ENCODE results near the gene LILRB2. TPM values are rescaled to one million over a fixed set of nuclear protein-coding genes. Genes with fewer than 3 reads are reported as not detected.

The LILRB2 gene
- total and polyA plus RNA-seq, 9 of the 15 experiments (the other 6 are each of a cell fraction or from before 2014, with no cell fraction given), result not detected

DNA sequence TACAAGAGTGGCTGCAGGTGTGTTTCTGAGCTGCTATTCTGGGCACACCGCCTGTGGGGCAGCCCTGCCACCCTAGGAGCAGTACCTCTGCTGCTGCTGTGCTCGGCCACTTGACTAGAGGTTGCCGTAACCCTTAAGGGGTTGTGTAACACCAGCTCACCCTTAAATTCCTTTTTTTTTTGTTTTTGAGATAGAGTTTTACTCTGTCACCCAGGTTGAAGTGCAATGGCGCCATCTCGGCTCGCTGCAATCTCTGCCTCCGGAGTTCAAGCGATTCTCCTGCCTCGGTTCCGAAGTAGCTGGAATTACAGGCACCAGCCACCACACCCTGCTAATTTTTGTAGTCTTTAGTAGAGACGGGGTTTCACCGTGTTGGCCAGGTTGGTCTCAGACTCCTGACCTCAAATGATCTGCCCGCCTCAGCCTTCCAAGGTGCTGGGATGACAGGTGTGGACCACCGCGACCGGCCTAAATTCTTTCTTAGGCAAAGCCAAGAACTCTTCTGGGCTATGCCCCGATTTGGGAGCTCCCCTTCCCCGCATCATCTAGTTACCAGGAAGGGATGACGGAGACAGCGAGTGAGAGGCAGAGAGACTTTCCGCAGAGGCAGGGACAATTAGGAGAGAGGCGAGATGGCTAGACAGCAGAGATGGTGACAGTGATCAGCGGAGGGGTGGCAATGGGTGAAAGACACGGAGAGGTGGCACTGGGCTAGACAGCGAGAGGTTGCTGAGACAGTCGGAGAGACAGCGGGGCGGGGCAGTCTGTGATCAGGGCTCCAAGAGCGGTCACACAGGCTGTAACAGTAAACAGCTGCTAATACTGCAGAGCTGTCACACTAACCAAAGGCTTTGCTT, 36.4 kb upstream of the LILRB2 start:
- POLR2A ChIA-PET, result no interaction called here
- H3K27ac ChIP-seq (ENCODE audit: extremely low read depth, low read depth, low read length), result no peak overlapping the region
- no peak overlapping the region for H2AFZ ChIP-seq (ENCODE audit: low read depth, low read length)
- no peak for TF ChIP-seq ERF (CRISPR knock-in tag; IDR thresholded peaks at IDR 0.05)
- TF ChIP-seq, protein P1, sequence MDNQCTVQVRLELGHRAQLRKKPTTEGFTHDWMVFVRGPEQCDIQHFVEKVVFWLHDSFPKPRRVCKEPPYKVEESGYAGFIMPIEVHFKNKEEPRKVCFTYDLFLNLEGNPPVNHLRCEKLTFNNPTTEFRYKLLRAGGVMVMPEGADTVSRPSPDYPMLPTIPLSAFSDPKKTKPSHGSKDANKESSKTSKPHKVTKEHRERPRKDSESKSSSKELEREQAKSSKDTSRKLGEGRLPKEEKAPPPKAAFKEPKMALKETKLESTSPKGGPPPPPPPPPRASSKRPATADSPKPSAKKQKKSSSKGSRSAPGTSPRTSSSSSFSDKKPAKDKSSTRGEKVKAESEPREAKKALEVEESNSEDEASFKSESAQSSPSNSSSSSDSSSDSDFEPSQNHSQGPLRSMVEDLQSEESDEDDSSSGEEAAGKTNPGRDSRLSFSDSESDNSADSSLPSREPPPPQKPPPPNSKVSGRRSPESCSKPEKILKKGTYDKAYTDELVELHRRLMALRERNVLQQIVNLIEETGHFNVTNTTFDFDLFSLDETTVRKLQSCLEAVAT (IDR thresholded peaks at IDR 0.05), result no peak
- no peak for TF ChIP-seq TFAM (CRISPR knock-in tag; conservative IDR thresholded peaks at IDR 0.05)
- no peak for TF ChIP-seq NRF1 (conservative IDR thresholded peaks at IDR 0.05 in 1 of 2, IDR thresholded peaks at IDR 0.05 in 1 of 2)
- TF ChIP-seq, protein P2, sequence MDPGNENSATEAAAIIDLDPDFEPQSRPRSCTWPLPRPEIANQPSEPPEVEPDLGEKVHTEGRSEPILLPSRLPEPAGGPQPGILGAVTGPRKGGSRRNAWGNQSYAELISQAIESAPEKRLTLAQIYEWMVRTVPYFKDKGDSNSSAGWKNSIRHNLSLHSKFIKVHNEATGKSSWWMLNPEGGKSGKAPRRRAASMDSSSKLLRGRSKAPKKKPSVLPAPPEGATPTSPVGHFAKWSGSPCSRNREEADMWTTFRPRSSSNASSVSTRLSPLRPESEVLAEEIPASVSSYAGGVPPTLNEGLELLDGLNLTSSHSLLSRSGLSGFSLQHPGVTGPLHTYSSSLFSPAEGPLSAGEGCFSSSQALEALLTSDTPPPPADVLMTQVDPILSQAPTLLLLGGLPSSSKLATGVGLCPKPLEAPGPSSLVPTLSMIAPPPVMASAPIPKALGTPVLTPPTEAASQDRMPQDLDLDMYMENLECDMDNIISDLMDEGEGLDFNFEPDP (CRISPR knock-in tag; IDR thresholded peaks at IDR 0.05), result no peak
- no peak for TF ChIP-seq ILF3 (IDR thresholded peaks at IDR 0.05; ENCODE audit: borderline replicate concordance)
- no peak for TF ChIP-seq ZC3H11A (IDR thresholded peaks at IDR 0.05; ENCODE audit: low read depth, low read length)
- TF ChIP-seq ZNF263 (CRISPR knock-in tag; IDR thresholded peaks at IDR 0.05; ENCODE audit: borderline replicate concordance), result no peak
- no peak for TF ChIP-seq BRD4 (IDR thresholded peaks at IDR 0.05)
- no peak for TF ChIP-seq CBX8 (IDR thresholded peaks at IDR 0.05; ENCODE audit: borderline replicate concordance, extremely low read depth, low read depth, low read length, poor library complexity, severe bottlenecking)
- TF ChIP-seq ZNF23 (CRISPR knock-in tag; IDR thresholded peaks at IDR 0.05), result no peak
- no peak for TF ChIP-seq MEIS2 (IDR thresholded peaks at IDR 0.05; ENCODE audit: partially characterized antibody)
- no peak for TF ChIP-seq NR2F6 (CRISPR knock-in tag; IDR thresholded peaks at IDR 0.05)
- TF ChIP-seq ZKSCAN1 (IDR thresholded peaks at IDR 0.05; ENCODE audit: low read depth, low read length), result no peak
- TF ChIP-seq ZNF232 (CRISPR knock-in tag; IDR thresholded peaks at IDR 0.05), result no peak
- TF ChIP-seq ZNF717 (CRISPR knock-in tag; IDR thresholded peaks at IDR 0.05), result no peak
- H3K79me2 ChIP-seq (ENCODE audit: control insufficient read depth, insufficient read depth, low read length), result no peaks in the 10 kb centered on the region
- no peak overlapping the region for H3K9ac ChIP-seq (ENCODE audit: insufficient read depth in 1 of 2, low read depth in 2 of 2, low read length in 2 of 2)
- no peaks in the 10 kb centered on the region for H3K36me3 ChIP-seq (ENCODE audit: control insufficient read depth, insufficient read depth, low read length)
- FAIRE-seq (no peak), DNase-seq (ENCODE audit: extremely low read depth in 1 of 4, low spot score in 3 of 4) (no peak), ATAC-seq (no peak)
- CTCF ChIA-PET (ENCODE audit: low intra/inter-chr PET ratio), result no interaction called here
- peaks cover 25 to 52% of the 10 kb centered on the region in 2 experiments for H3K27me3 ChIP-seq (ENCODE audit: control insufficient read depth in 2 of 2, insufficient read depth in 2 of 2, low read length in 2 of 2)
- no peaks in the 10 kb centered on the region for H3K9me1 ChIP-seq (ENCODE audit: control insufficient read depth, insufficient read depth, low read length)
- in situ Hi-C loops (cut with MboI), result no loop called here
- H4K20me1 ChIP-seq (replicated peaks; ENCODE audit: control insufficient read depth, insufficient read depth, low read length), result no peaks in the 10 kb centered on the region
- no peak overlapping the region for H3K4me2 ChIP-seq (ENCODE audit: insufficient read depth, low read length)
- H3K9me3 ChIP-seq (replicated peaks; ENCODE audit: control insufficient read depth, insufficient read depth, low read depth, low read length), result no peaks in the 10 kb centered on the region
- no peaks in the 10 kb centered on the region for H3K4me1 ChIP-seq (replicated peaks in 1 of 2; ENCODE audit: control insufficient read depth in 2 of 2, insufficient read depth in 2 of 2, low read length in 2 of 2)
- intact Hi-C loops (cut with micrococcal nuclease), result no loop called here
- BruUV-seq (replicated peaks), result TSS peak; percentile 86
- 2% methylated on average over 21 of the region's 29 CpGs for WGBS (ENCODE audit: insufficient coverage, low coverage, missing lambda C conversion rate)
- H3K4me3 ChIP-seq, result no peak overlapping the region
